NCI-H446 (cell line): ENCODE results near the gene EFNB1.
"Not testable (repeated sequence)": the region's sequence is repeated elsewhere in the genome, so short reads cannot be mapped to it uniquely, and the experiment has no call there.

Experiments
- DNase-seq, 2 experiments: peaks; one replicate each; lab custom pipeline; 2025; lab: John Stamatoyannopoulos, UW

The EFNB1 gene

GRCh38 chrX:68828740-68829581, at the start of gene EFNB1:
Gene EFNB1 (plus strand): TSS chrX:68829021. CDS start chrX:68829777, 756 bp downstream.
- DNase-seq: peak; percentile 76 to 94

DNA sequence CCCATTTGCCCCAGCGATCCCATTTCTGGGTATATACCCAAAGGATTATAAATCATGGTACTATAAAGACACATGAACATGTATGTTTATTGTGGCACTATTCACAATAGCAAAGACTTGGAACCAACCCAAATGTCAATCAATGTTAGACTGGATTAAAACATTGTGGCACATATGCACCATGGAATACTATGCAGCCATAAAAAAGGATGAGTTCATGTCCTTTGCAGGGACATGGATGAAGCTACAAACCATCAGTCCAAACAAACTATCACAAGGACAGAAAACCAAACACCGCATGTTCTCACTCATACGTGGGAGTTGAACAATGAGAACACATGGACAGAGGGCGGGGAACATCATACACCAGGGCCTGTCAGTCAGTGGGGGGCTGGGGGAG, 47.5 kb upstream of the EFNB1 start:
- DNase-seq: not testable (repeated sequence)

DNA sequence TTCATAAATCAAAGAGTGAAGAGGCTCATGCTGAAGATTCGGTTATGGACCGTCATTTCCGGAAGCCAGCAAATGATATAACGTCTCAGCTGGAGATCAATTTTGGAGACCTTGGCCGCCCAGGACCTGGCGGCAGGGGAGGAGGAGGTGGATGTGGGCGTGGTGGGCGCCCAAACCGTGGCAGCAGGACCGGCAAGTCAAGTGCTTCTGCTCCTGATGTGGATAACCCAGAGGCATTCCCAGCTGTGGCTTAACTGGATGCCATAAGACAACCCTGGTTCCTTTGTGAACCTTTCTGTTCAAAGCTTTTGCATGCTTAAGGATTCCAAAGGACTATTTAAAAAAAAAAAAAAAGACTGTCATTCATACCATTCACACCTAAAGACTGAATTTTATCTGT, 44.0 kb upstream of the EFNB1 start:
- DNase-seq: no peak

DNA sequence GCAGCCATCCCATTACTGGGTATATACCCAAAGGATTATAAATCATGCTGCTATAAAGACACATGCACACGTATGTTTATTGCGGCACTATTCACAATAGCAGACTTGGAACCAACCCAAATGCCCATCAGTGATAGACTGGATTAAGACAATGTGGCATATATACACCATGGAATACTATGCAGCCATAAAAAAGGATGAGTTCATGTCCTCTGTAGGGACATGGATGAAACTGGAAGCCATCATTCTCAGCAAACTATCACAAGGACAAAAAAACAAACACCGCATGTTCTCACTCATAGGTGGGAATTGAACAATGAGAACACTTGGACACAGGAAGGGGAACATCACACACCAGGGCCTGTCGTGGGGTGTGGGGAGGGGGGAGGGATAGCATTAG, 42.2 kb upstream of the EFNB1 start:
- not testable (repeated sequence) for DNase-seq

DNA sequence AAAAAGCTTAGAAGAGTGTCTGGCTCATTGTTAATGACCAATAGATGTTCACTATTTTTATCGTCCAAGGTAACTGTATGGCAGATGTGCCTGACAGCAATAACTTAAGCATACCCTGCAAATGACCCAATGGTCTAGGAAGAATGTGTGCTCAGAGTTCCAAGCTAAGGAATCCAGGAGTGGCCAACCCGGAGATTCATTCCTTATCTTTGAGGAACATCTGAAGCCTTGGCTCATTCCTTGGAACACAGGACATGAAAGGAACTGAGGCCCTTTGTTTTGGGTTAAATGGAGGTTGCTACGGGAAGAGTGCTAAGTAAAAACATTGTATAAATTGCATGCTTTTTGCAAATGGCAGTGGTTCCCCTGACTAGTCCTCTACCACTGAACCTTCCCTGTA, 38.9 kb upstream of the EFNB1 start:
- DNase-seq: no peak

DNA sequence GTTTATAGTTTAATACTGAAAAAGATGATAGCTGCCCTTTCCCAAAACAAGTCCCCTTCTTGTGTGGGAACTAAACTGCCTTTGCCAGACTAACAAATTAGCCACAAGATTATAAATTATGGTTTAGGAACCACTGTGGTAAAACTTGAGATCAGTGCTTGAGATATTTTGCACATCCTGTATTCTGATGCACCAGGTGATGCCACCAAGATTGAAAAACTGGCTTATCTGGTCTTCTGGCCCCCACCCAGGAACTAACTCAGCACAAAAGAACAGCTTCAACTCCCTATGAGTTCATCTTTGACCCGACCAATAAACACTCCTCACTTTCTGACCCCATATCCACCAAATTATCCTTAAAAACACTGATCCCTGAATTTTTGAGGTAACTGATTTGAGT, 36.7 kb upstream of the EFNB1 start:
- DNase-seq: no peak

DNA sequence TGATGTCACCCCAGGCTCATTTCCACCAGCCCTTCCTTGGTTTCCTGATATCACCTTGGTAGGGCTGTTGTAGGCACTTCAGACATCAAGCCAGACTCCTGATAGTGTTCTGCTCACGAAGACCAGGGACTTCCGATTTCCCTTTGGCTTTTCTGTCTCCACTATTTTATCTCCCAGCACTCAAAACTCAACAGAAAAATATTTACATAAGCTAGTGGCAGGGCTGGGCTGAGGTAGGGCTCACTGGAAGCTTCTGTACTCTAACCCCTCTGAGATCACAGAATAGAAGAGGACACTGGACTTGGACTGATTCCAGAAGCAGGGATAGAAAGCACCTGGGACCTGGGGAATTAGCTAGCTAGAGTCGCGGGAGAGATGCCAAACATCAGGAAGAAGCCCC, 34.4 kb upstream of the EFNB1 start:
- DNase-seq: no peak

- DNase-seq: no peak
Measured at GRCh38 chrX:68795741-68796140, 33.1 kb upstream of the EFNB1 start.

DNA sequence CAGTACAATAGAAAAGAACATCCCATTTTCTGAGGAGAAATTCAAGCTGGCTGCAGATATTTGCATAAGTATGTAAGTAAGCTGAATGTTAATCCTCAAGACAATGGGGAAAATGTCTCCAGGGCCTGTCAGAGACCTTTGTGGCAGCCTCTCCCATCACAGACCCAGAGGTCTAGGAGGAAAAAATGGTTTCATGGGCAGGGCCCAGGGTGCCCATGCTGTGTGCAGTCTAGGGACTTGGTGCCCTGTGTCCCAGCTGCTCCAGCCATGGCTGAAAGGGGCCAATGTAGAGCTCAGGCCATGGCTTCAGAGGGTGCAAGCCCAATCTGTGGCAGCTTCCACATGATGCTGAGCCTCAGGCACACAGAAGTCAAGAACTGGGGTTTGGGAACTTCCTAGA, 30.4 kb upstream of the EFNB1 start:
- not testable (repeated sequence) for DNase-seq

DNA sequence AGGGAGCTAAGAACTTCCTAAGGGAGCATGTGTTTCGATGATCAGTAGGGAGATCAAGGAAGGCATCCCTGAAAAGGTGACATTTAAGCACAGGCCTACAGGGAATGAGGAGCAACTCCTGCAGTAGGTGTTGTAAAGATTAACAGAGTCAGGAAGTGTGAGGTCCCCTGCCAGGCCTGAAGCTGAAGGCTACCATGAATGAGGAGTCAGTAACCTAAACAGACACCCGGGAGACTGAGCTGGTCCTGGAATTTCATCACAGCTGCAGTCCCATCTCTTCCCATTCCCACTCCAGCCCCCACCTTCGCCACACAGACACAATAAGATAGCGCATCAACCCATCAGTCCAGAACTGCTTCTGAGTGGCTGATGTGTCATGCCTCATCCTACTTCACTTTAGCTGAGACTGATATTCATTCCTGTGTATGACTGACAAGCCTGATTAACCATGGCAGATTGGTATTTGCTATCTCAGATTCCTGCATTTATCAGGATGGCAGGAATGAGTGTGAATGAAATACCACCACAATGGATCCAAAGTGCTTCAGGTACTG, 27.0 kb upstream of the EFNB1 start:
- no peak for DNase-seq

DNA sequence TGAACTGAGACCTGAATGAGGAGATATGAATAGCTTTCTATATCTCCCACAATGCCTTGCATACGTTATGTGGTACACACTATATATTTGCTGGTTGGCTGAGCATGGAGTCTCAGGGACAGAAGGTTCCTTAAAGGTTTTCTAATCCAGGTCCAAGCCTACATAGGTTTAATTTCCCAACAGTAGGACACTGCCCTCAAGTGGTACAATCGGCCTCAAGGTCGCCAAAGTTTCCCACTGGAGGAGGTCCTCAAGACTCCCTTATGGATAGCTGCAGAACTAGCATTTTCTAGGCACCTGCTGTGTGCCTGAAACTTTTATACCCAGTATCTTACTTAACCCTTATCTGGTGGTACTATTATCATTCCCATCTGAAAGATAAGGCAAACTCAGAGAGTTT, 21.0 kb upstream of the EFNB1 start:
- no peak for DNase-seq

DNA sequence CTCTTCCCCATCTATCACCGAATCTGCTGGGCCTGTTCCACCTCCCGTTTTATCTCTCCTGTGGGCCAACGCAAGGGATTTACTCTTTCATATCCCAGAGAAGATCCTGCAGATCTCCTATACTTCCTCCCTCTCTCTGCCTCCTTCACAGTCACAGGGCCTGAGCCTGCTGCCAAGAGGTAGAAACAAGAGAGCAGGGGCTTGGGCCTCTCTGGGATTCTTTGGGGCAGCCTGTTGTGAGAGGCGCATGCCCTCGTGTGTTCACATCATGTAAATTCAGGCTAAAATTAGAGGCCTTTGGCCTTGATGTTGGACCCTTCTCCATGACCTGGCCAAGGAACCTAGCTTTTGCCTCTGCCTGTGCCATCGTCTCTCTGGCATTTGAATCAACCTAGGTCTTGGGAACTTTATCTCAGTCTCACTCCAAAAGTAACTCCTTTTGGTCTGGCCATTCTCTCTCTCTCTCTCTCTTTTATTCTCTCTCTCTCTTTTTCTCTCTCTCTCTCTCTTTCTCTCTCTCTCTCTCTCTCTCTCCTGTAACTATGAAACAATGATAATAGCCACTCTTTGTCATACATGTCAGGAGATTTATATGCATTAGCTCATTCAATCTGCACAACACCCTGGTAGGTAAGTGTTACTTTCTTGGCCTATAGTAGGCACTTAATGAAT, 20.0 kb upstream of the EFNB1 start:
- DNase-seq: peak in 1 of 2 experiments; percentile 13

- no peak for DNase-seq
Measured at GRCh38 chrX:68820476-68821110, 8.2 kb upstream of the EFNB1 start.

GRCh38 chrX:68821616-68822015, 7.2 kb upstream of the EFNB1 start:
- no peak for DNase-seq

DNA sequence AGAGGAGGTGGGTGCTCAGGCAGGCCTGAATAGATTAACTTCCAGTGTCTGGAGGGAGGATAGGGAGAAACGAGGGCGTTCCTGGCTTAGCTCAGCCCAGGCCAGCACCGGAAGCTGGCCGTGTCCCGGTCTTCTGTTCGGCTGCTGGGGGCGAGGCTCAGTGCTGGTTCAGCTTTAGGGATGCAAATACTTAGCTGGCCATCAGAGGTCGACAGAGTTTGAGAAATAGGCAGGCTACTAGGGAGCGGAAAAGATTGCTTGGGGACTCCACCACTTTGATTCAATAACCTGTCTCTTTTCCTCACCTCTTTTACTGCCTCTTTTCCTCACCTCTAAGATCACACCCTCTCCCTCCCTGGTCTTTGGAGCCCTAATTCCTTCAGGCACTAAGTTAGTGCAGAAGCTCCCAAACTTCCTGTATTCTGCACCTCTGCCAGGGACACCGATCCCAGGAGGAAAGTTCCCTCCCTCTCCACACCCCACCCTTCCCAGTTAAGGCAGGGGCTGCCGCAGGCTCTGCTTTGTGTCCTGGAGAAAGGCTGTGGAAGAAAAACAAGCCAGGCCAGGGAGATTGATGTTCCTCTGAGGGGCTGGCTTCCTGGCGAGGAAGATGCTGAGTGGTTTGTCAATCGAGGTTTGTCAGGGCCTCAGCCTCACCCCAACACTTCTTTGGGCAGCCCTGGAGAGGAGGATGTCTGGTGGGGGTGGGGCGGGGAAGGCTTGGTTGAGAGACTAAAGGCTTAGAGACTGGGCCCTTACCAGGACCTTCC, 6.0 kb upstream of the EFNB1 start:
- peak in 1 of 2 experiments; percentile 23 for DNase-seq

- no peak for DNase-seq
Measured at GRCh38 chrX:68823413-68824151, 5.2 kb upstream of the EFNB1 start.

- no peak for DNase-seq
Measured at GRCh38 chrX:68824152-68824433, 4.7 kb upstream of the EFNB1 start.

- DNase-seq: no peak
Measured at GRCh38 chrX:68824565-68825125, 4.2 kb upstream of the EFNB1 start.

- DNase-seq: no peak
Measured at GRCh38 chrX:68826113-68826980, 2.5 kb upstream of the EFNB1 start.

GRCh38 chrX:68827256-68827655, 1.6 kb upstream of the EFNB1 start:
- no peak for DNase-seq
